Muscle of back (tissue), 11 donors: ENCODE results near the gene BRSK2. TPM values are rescaled to one million over a fixed set of nuclear protein-coding genes. Genes with fewer than 3 reads are reported as not detected.

Source experiments
- DNase-seq, 3 donors: peaks; one replicate each; pipeline versions ENCODE4 v3.0.0 to v3.0.0-alpha.2; 2013
- polyA plus RNA-seq, 10 donors: library from polyadenylated mRNA; unstranded; fragments of 120-200 nt; gene quantifications; one replicate each; pipeline ENCODE4 v1.2.1, GENCODE V29; 2013; ENCODE audit not compliant: insufficient read length in 10 of 10

BRSK2 gene
- polyA plus RNA-seq, 10 donors, result 0.76 to 2.2 (median 1.4) TPM

GRCh38 chr11:1466784-1467183, 77.0 kb downstream of the BRSK2 start:
- no peak for DNase-seq

GRCh38 chr11:1467270-1467669, 77.5 kb downstream of the BRSK2 start:
- no peak for DNase-seq

- no peak for DNase-seq
Observed at GRCh38 chr11:1468002-1468401, 78.3 kb downstream of the BRSK2 start.

- DNase-seq, result no peak
Observed at GRCh38 chr11:1468473-1469066, 78.8 kb downstream of the BRSK2 start.

GRCh38 chr11:1469287-1469910, 79.7 kb downstream of the BRSK2 start:
- no peak for DNase-seq

GRCh38 chr11:1469911-1470680, 80.4 kb downstream of the BRSK2 start:
- DNase-seq, result no peak

- DNase-seq, result no peak
Observed at GRCh38 chr11:1470681-1471611, 81.2 kb downstream of the BRSK2 start.

GRCh38 chr11:1471736-1472135, 82.0 kb downstream of the BRSK2 start:
- no peak for DNase-seq

GRCh38 chr11:1472180-1473005, 82.7 kb downstream of the BRSK2 start:
- DNase-seq, result no peak

GRCh38 chr11:1473011-1473628, 83.4 kb downstream of the BRSK2 start:
- DNase-seq, result no peak

GRCh38 chr11:1473786-1474185, 84.1 kb downstream of the BRSK2 start:
- no peak for DNase-seq

- no peak for DNase-seq
Observed at GRCh38 chr11:1475841-1476240, 86.1 kb downstream of the BRSK2 start.

GRCh38 chr11:1476940-1477736, 87.4 kb downstream of the BRSK2 start:
- no peak for DNase-seq

GRCh38 chr11:1478011-1478410, 88.3 kb downstream of the BRSK2 start:
- DNase-seq, result no peak

GRCh38 chr11:1478544-1478943, 88.8 kb downstream of the BRSK2 start:
- no peak for DNase-seq

- DNase-seq, result no peak
Observed at GRCh38 chr11:1479006-1479677, 89.4 kb downstream of the BRSK2 start.

- no peak for DNase-seq
Observed at GRCh38 chr11:1479678-1480118, 90.0 kb downstream of the BRSK2 start.

- no peak for DNase-seq
Observed at GRCh38 chr11:1480191-1480554, 90.4 kb downstream of the BRSK2 start.
